ENCODE data around the gene WIPF1.

GRCh38 chr2:174573621-174574081 lies 24.0 kb downstream of the WIPF1 start:
- no peak for TF ChIP-seq CTCF (IDR thresholded peaks at IDR 0.05)
- no peak for TF ChIP-seq POLR2A (IDR thresholded peaks at IDR 0.05)
